D341Med (cell line): ENCODE measurements around the gene C19orf67.

Source experiments
- DNase-seq: peaks from one replicate; pipeline ENCODE4 v3.0.0; 2012; ENCODE audit warnings: low spot score

Gene C19orf67

DNA sequence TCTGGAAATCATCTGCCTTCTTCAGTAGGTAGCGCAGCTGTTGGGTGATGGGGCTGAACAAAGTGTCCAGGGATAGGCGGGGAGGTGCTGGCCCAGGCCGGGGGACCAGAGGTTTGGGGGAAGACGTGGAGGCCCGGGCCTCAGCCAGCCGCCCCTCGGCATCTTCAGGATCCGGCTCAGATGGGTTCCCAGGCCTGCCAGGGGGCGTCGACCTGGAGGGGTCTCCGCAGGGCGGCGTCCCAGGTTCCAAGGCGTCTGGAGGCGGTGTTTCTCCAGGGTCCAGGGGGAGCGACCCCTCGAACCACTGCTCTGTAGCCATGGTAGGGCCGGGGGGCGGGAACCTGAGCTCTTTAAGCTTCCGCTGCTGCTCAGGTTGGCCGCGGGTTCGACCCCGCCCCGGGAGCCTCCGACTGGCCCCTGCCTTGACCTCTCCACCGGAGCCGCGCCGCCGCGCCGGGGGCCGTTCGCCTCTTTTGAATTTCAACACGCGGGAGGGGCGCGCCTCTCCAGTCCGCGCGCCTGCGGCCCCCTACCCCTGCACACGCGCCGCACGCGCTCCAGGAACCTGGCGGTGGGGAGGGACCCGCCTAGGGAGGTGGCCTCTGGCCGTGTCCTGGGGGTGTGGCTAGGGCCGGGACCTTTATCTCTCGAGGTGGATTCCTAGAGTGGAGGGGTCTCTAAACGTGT lies at the start of gene C19orf67:
C19orf67 (minus strand) TSS at position 475 of the 687 bp plus-strand sequence; CDS start at position 319, 156 bp downstream.
- DNase-seq, result no peak

DNA sequence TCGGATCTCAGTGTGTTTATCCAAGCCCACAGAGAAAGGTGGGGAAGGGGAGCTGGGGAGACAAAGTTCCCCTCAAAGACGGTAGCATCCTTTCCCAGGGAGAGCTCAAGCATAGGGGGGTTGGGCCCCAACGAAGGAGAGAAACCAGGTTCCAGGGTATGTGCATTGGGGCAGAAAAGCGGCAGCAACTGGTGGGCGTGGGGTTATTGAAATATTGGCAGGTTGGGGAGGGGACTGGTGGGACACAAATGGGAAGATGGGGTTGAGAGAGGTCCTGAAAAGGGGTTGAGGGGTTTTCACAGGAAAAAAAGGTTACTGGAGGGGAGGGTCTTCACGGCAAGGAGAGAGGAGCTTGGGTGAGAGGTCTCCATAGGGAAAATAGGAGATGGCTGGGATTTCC lies 49.8 kb upstream of the C19orf67 start:
- no peak for DNase-seq

DNA sequence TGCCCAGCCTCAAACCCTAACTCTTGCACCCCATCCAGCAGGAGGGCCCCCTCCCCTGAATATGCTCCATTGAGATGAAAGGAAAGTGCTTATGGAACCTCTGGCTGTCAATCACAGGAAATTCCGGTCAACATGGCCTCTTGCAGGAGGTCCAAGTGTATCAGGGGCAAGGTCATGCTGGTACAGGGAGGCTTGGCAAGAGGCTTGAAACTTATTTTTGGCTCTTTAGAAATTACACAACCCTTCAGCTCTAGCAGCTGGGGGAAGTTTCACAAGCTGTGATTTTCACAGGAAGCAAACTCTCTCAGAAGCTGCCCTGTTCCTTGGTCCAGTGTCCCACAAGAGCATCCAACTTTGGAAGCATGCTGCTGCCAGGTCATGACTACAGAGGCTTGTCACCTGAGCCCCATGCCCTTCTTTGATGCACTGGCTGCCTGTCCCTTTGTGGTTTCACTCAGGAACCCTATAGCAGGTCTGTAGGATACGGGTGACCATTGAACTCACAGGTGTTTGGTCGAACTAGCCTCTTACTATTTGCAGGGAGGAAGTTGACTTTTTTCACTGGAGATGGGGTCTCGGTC lies 42.4 kb upstream of the C19orf67 start:
- no peak for DNase-seq

DNA sequence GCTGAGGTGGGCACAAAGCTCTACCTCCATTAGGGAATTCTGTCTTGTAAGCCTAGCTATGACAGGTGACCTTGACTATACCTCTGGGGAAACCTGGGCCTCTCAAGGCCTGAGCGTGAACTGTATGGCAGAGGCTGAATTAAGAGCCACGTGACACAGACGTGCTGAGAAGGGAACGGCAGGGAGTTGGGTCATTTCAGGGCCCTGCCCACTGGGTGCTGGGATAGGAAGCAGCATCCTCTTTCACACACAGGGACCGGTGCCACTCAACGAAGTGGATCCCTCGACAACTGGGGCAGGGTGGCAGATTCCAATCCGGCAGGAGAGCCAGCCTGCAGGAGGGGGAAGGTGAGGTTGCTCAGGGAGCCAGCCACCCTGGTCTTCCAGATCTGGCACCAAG lies 41.6 kb upstream of the C19orf67 start:
- DNase-seq, result no peak

- no peak for DNase-seq
These were observed 37.3 kb upstream of the C19orf67 start for GRCh38 chr19:14122924-14123323.

- DNase-seq, result no peak
These were observed 34.9 kb upstream of the C19orf67 start for GRCh38 chr19:14120497-14120780.

DNA sequence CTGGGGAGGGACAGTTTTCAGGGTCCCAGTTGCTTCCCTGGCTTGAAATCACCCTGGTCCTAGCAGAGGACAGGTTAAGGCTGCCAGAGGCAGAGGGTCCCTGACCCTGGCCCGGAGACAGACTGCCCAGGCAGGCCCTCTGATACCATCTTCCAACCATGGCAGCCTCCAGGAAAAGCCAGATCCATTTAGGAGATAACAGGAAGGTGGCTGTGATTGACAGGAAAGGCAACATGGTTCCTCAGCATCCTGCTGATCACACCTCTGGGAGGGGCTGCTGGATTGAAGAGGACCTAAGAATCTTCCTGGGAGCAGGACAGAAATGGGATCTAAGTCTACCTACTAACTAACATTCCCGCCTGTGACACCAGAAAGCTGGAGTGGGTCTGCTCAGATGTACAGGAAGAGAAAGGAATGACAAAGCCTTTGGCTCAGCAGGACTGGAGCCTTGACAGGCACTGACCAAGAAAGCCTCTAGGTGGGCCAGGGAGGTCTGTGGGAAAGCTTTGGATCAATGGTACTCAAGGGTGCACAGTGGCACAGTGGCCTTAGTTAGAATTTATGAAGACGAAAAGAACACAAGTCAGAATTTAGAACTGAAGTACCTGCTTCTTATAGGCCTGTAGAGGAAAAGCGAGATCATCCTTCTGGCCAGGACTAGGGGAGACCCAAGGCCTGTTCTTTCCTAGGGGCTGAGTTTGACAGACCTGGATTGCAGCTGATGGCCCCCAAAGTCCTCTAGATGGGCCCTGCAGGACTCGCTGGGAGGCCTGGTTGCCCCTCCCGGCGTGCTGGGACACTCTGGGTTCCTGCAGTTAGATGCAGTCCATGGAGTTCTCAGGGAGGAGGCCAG lies 34.3 kb upstream of the C19orf67 start:
- no peak for DNase-seq

- DNase-seq, result no peak
These were observed 33.6 kb upstream of the C19orf67 start for GRCh38 chr19:14119146-14119545.

GRCh38 chr19:14118165-14119051 lies 32.8 kb upstream of the C19orf67 start:
- DNase-seq, result no peak

- DNase-seq, result peak; percentile 99
These were observed 32.1 kb upstream of the C19orf67 start, which contains the start of gene PRKACA for GRCh38 chr19:14117668-14118164. Gene PRKACA (minus strand): TSS chr19:14117762. CDS start chr19:14117547, 215 bp downstream.

- DNase-seq, result peak; percentile 62
These were observed 31.5 kb upstream of the C19orf67 start for GRCh38 chr19:14116918-14117578.

GRCh38 chr19:14116525-14116917 lies 30.9 kb upstream of the C19orf67 start:
- no peak for DNase-seq

DNA sequence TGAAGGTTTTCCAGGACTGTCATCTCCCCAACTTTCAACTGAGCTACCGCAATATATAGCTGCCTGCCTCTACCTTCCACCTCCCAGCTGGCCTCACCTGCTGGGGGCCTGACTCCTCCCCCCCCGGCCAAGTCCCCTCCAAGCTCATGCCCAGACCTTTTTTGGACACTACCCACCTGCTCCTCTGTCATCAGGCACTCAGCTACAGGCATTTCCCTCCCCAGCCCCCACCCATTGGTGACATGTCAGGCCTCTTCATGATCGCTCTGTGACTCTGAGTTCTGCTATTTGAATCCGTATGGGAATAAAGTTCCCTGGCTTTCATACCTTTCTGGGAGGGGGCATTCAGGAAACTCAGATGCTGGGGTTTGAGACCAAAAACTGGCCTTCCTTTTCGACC lies 30.2 kb upstream of the C19orf67 start:
- DNase-seq, result no peak

DNA sequence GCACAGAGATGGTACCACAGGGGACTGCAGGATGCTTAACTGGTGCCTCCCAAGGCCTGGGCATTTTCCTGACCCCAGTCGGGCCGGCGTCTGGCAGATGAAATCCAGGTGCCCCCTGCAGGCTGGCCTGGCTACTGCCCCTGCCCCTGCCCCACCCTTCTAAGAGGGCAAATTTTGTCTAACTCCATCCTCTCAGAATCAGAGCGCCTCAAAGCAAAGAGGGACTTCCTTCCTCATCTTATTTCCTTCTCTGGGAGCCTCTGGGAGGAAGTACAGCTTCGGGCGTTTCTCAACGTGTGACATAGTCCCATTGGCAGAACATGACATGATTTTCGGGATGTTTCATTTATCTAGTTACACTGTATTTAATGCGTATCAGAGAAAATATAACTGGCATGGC lies 29.3 kb upstream of the C19orf67 start:
- peak; percentile 69 for DNase-seq

- no peak for DNase-seq
These were observed 28.9 kb upstream of the C19orf67 start for GRCh38 chr19:14114439-14114838.

DNA sequence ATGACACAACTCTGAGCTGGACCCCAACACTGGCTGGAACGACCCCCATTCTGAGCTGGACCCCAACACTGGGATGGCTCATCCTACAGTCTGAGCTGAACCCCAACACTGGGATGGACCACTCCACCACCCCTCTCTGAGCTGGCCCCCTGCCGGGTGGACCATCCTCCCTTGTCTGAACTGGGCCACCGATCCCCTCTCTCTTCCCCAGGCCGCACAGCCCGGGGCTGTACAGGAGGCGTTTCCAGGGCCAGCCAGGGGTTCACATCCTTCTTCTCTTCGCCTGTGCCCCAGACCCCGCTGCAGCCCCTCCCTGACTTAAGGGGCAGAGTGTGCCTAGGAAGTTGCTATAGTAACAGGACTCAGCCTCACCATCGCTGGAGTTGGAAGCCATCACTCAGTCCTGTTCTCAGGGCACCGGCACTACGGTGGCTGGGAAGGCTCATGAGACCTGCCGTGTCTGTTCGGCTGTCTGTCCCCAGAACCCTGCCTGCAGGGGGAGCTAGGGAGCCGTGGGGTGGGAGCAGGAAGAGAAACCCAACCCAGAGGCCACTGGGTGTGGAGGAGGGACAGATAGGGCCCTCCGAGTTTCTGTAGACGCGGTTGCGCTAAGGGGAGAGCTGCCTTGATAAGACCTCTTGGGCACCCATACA lies 28.3 kb upstream of the C19orf67 start:
- DNase-seq, result no peak

DNA sequence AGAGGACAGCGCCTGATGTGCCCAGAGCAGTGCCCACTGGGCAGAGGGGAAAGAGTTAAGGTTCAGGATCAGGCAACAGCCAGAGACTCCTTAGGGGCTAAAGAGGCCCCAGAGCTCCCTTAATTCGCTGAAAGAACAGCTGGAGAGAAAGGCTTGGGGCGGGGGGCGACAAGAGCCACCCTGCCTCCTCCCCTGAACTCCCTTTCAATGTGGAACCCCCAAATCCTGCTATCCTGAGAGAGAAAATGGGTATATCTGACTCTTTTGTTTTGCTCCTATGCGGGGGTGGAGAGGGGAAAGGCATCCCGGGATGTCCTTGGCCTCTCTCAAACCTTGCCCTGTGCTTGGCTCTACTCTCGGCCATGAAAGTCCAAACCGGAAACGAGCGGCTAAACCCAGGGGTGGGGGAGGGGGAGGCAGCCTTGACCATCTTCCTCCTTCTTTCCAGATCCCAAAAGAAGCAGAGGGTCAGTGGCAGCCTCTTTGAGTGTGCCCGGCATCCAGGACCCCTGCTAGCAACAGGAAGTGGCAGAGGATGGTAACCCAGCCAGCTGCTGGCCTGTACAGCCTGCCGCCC lies 27.3 kb upstream of the C19orf67 start:
- DNase-seq, result peak; percentile 61

- peak; percentile 71 for DNase-seq
These were observed 26.6 kb upstream of the C19orf67 start for GRCh38 chr19:14112051-14112808.

- no peak for DNase-seq
These were observed 25.9 kb upstream of the C19orf67 start for GRCh38 chr19:14111486-14111885.

- DNase-seq, result no peak
These were observed 25.1 kb upstream of the C19orf67 start for GRCh38 chr19:14110650-14111049.
